Astrocyte (in vitro differentiated cells and primary cell): Measurements from ENCODE around the gene GPR158. TPM values are rescaled to one million over a fixed set of nuclear protein-coding genes. Genes with fewer than 3 reads are reported as not detected.
A peak's percentile ranks its signal among the peaks of the same experiment; 100 is the strongest.

Source experiments
- DNase-seq: peaks from one replicate; pipeline ENCODE4 v3.0.0-alpha.2; 2010; ENCODE audit warnings: low read depth
- FAIRE-seq: peaks from 2 replicates; lab custom pipeline; 2011; peaks lifted over from hg19 to GRCh38; lab: Jason Lieb, UNC
- H2AFZ ChIP-seq: 2 replicates; pipeline ENCODE4 v1.6.0; 2012; ENCODE audit warnings: low read depth, low read length, inconsistent platforms
- H3K27ac ChIP-seq: 2 replicates; pipeline ENCODE4 v1.5.1; 2011; ENCODE audit warnings: low read depth, low read length, inconsistent platforms
- H3K27me3 ChIP-seq: 2 replicates; pipeline ENCODE4 v1.6.0; 2011; ENCODE audit warnings: low read length, inconsistent platforms; ENCODE audit not compliant: insufficient read depth
- H3K36me3 ChIP-seq: 2 replicates; pipeline ENCODE4 v1.5.1; 2011; ENCODE audit warnings: low read length, inconsistent platforms; ENCODE audit not compliant: insufficient read depth
- H3K4me1 ChIP-seq: 2 replicates; pipeline ENCODE4 v1.5.1; 2011; ENCODE audit warnings: low read length, inconsistent platforms; ENCODE audit not compliant: insufficient read depth
- H3K4me2 ChIP-seq: 2 replicates; pipeline ENCODE4 v1.6.0; 2012; ENCODE audit warnings: low read length, inconsistent platforms
- H3K4me3 ChIP-seq: 2 replicates; pipeline ENCODE4 v1.5.1; 2011; ENCODE audit warnings: low read depth, mild to moderate bottlenecking, low read length, inconsistent platforms; ENCODE audit not compliant: insufficient read depth
- H3K79me2 ChIP-seq: 2 replicates; pipeline ENCODE4 v1.6.0; 2012; ENCODE audit warnings: mild to moderate bottlenecking, low read length, inconsistent platforms; ENCODE audit not compliant: insufficient read depth
- H3K9ac ChIP-seq: 2 replicates; pipeline ENCODE4 v1.6.0; 2012; ENCODE audit warnings: mild to moderate bottlenecking, low read length, inconsistent platforms
- H3K9me3 ChIP-seq: 2 replicates; pipeline ENCODE4 v1.5.1; 2012; ENCODE audit warnings: low read depth, mild to moderate bottlenecking, low read length, inconsistent platforms; ENCODE audit not compliant: insufficient read depth
- H4K20me1 ChIP-seq: 2 replicates; pipeline ENCODE4 v1.6.0; 2012; ENCODE audit warnings: low read length, inconsistent platforms; ENCODE audit not compliant: insufficient read depth
- H3K27ac Mint-ChIP-seq: one replicate; pipeline ENCODE4 v1.8.0; 2021; ENCODE audit warnings: mild to moderate bottlenecking, mixed read lengths; ENCODE audit not compliant: unreplicated experiment
- H3K27me3 Mint-ChIP-seq: one replicate; pipeline ENCODE4 v1.8.0; 2021; ENCODE audit warnings: low read depth, mixed read lengths; ENCODE audit not compliant: unreplicated experiment
- H3K36me3 Mint-ChIP-seq: one replicate; pipeline ENCODE4 v1.8.0; 2021; ENCODE audit warnings: low read depth, mixed read lengths; ENCODE audit not compliant: unreplicated experiment
- H3K4me1 Mint-ChIP-seq: one replicate; pipeline ENCODE4 v1.8.0; 2021; ENCODE audit warnings: low read depth, mixed read lengths; ENCODE audit not compliant: unreplicated experiment
- H3K4me3 Mint-ChIP-seq: one replicate; pipeline ENCODE4 v1.8.0; 2021; ENCODE audit warnings: mild to moderate bottlenecking, moderate library complexity, mixed read lengths; ENCODE audit not compliant: unreplicated experiment
- H3K9me3 Mint-ChIP-seq: one replicate; pipeline ENCODE4 v1.8.0; 2021; ENCODE audit warnings: mild to moderate bottlenecking, mixed read lengths; ENCODE audit not compliant: unreplicated experiment
- CTCF ChIP-seq: IDR thresholded peaks from 2 replicates; pipeline ENCODE4 v1.5.1; 2011; ENCODE audit warnings: low read depth, mild to moderate bottlenecking, inconsistent platforms, low read length, moderate library complexity; ENCODE audit not compliant: insufficient read depth
- EZH2 ChIP-seq: IDR thresholded peaks from 2 replicates; pipeline ENCODE4 v1.6.1; 2012; ENCODE audit warnings: mild to moderate bottlenecking, low read length, inconsistent platforms; ENCODE audit not compliant: insufficient read depth
- total RNA-seq: library from RNA; stranded (reverse); gene quantifications from 2 replicates; pipeline ENCODE4 v1.2.1, GENCODE V29; 2021

GPR158 gene
- total RNA-seq, 1 donor from 2014 or later, result 0.27 TPM

DNA sequence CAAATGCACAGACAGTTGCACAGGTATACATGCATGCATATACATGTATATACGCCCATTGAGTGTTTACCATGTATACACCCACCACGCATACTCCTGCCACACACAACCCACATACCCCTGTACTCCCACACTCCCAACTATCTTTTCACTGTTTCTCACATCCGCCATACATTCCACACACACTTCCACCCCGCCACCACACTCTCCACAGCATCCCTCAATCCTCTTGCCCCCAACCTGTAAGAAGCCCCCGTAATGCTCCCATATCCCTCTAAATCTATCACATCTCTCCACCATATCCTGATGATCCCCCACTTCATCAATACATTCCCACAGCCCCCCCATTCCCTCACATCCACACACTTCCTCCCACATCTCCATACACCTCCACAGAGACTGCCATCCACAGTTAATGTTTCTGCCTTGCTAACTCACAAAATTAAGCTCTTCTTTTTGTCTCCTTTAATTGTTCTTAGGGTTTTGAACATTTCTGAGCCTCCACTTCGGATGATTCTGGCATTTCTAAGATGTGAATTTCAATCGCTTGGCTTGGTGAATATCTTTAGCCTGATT lies 47.4 kb downstream of the GPR158 start:
- H3K9me3 Mint-ChIP-seq, result no peaks in the 10 kb centered on the region
- no peak overlapping the region for H3K4me3 ChIP-seq
- H3K36me3 Mint-ChIP-seq, result no peaks in the 10 kb centered on the region
- DNase-seq (no peak), FAIRE-seq (no peak)
- H3K4me2 ChIP-seq, result no peak overlapping the region
- no peak overlapping the region for H2AFZ ChIP-seq
- H3K36me3 ChIP-seq, result no peaks in the 10 kb centered on the region
- no peaks in the 10 kb centered on the region for H3K9me3 ChIP-seq
- H3K27me3 ChIP-seq, result no peaks in the 10 kb centered on the region
- H3K9ac ChIP-seq, result no peak overlapping the region
- TF ChIP-seq CTCF, result no peak
- TF ChIP-seq EZH2, result no peak
- H4K20me1 ChIP-seq, result no peaks in the 10 kb centered on the region
- H3K27me3 Mint-ChIP-seq, result no peaks in the 10 kb centered on the region
- H3K27ac Mint-ChIP-seq, result no peak overlapping the region
- H3K79me2 ChIP-seq, result no peaks in the 10 kb centered on the region
- H3K4me3 Mint-ChIP-seq, result no peak overlapping the region
- H3K4me1 ChIP-seq, result no peaks in the 10 kb centered on the region
- H3K4me1 Mint-ChIP-seq, result peaks cover 6% of the 10 kb centered on the region
- no peak overlapping the region for H3K27ac ChIP-seq

DNA sequence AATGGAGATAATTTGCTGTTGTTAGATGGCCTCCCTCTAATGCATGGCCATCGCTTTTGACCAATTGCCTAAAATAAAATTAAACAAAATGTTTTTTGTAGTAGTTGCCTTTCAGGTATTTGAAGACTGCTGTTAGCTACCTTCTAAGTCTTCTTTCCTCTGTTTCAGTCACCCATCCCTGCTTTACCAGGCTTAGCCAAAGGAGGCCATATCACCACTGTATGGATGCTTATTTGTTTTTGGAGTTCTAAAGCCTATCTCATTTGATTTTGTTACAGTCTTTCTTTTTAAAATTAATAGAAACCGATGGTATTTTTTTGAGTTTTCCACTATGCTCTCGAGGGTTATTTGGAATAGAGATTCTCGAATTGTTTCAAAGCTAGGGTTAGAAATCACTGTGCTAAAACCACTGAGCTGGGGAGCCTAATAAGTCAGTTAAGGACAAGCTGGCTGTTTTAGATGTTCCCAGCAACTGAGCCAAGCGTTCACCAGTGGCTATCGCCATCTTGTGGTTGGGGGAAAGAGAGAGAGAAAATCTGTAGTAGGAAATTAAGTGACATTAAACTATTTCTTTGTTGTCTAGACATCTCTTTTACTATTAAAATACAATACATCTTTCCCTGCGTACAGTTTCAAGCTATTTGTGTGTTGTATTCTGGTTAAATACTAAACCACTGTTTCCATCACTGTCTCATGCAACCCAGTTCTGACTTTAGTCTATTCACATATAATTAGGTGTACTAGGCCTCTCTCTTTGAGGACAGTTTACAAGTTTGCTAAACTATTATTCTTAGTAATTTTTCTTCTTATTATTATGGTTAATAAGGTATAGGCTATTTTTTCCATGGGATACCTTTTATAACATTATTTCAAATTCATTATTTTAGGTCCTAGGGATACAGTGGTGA lies 52.2 kb downstream of the GPR158 start:
- Histone ChIP-seq H3K9ac (no peak overlapping the region), H3K27me3 (no peaks in the 10 kb centered on the region), H3K36me3 (no peaks in the 10 kb centered on the region), H3K4me1 (no peaks in the 10 kb centered on the region), H2AFZ (no peak overlapping the region), H3K79me2 (no peaks in the 10 kb centered on the region), H3K27ac (no peak overlapping the region), H3K4me3 (no peak overlapping the region), H3K9me3 (no peaks in the 10 kb centered on the region), H3K4me2 (no peak overlapping the region), H4K20me1 (no peaks in the 10 kb centered on the region)
- no peak overlapping the region for H3K27ac Mint-ChIP-seq
- H3K36me3 Mint-ChIP-seq, result no peaks in the 10 kb centered on the region
- no peaks in the 10 kb centered on the region for H3K9me3 Mint-ChIP-seq
- H3K4me3 Mint-ChIP-seq, result no peak overlapping the region
- TF ChIP-seq CTCF, result peak; percentile 89
- TF ChIP-seq EZH2, result no peak
- DNase-seq (peak; percentile 36), FAIRE-seq (peak; percentile 79)
- no peaks in the 10 kb centered on the region for H3K4me1 Mint-ChIP-seq
- no peaks in the 10 kb centered on the region for H3K27me3 Mint-ChIP-seq

DNA sequence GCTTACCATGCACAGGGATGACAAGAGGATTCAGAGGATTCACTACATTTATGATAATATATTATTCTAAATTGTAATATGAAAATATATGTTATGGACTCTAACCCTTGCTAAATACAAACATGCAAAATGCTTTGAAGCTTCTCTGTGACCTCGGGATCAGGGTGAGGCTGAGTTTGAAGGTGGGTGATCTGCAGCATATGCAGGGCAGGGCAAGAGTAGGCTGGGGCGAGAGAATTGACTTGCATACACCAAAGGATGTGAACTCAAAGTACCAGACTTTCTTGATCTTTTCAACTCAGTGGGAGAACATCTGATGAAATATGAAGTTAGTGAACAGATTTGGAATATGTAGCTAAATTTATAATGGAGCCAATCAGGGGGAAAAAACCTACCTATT lies 57.0 kb downstream of the GPR158 start:
- DNase-seq (no peak), FAIRE-seq (no peak)
- Histone ChIP-seq H3K79me2 (no peaks in the 10 kb centered on the region), H3K4me2 (no peak overlapping the region), H3K36me3 (no peaks in the 10 kb centered on the region), H3K9me3 (no peaks in the 10 kb centered on the region), H3K4me3 (no peak overlapping the region), H3K4me1 (no peaks in the 10 kb centered on the region), H3K9ac (no peak overlapping the region), H2AFZ (no peak overlapping the region), H3K27ac (no peak overlapping the region), H3K27me3 (no peaks in the 10 kb centered on the region), H4K20me1 (no peaks in the 10 kb centered on the region)
- Mint-ChIP-seq H3K27me3 (no peaks in the 10 kb centered on the region), H3K4me1 (no peaks in the 10 kb centered on the region), H3K27ac (no peak overlapping the region), H3K9me3 (no peaks in the 10 kb centered on the region), H3K4me3 (no peak overlapping the region), H3K36me3 (no peaks in the 10 kb centered on the region)
- TF ChIP-seq CTCF (no peak), EZH2 (no peak)
